ENCODE measurements around the gene INTS11. TPM values are rescaled to one million over a fixed set of nuclear protein-coding genes. Genes with fewer than 3 reads are reported as not detected.

INTS11 gene
- total and polyA plus RNA-seq, 12 donors: 53.0 to 601 (median 88.8) TPM

GRCh38 chr1:1335283-1335682 is 10.8 kb upstream of the INTS11 start:
- WGBS, 4 donors: 62 to 81% (median 72%) methylated on average over 9 to 16 of the region's 16 CpGs
- intact Hi-C loops (cut with DNase I): no loop called here
- no peak for DNase-seq
- Histone ChIP-seq H3K27me3 (no peaks in the 10 kb centered on the region), H3K36me3 (replicated peaks in 1 of 2) (peaks cover 0 to 23% of the 10 kb centered on the region in 2 donors), H3K4me3 (no peak overlapping the region), H3K27ac (no peak overlapping the region), H3K9me3 (replicated peaks in 1 of 3) (no peaks in the 10 kb centered on the region), H3K4me1 (replicated peaks in 1 of 2) (peaks cover 0 to 12% of the 10 kb centered on the region in 2 donors)
- no peak for TF ChIP-seq POLR2A (IDR thresholded peaks at IDR 0.05)
- TF ChIP-seq CTCF (IDR thresholded peaks at IDR 0.05): no peak

GRCh38 chr1:1334835-1335234 is 10.4 kb upstream of the INTS11 start:
- no peak for TF ChIP-seq CTCF (IDR thresholded peaks at IDR 0.05)
- TF ChIP-seq POLR2A (IDR thresholded peaks at IDR 0.05): no peak
- peaks cover 0 to 19% of the 10 kb centered on the region in 2 donors for H3K36me3 ChIP-seq (replicated peaks in 1 of 2)
- H3K4me3 ChIP-seq: no peak overlapping the region
- no peaks in the 10 kb centered on the region for H3K27me3 ChIP-seq
- no peak overlapping the region for H3K27ac ChIP-seq
- 30 to 66% (median 65%) methylated on average over 2 to 11 of the region's 11 CpGs; no CpG with 5 or more reads in 1 of the 4 donors for WGBS, 4 donors
- H3K4me1 ChIP-seq (replicated peaks in 1 of 2): peaks cover 0 to 12% of the 10 kb centered on the region in 2 donors
- intact Hi-C loops (cut with DNase I): no loop called here
- no peak for DNase-seq
- no peaks in the 10 kb centered on the region for H3K9me3 ChIP-seq (replicated peaks in 1 of 3)

GRCh38 chr1:1333551-1334241 is 9.2 kb upstream of the INTS11 start:
- no peaks in the 10 kb centered on the region for H3K27me3 ChIP-seq
- TF ChIP-seq POLR2A (IDR thresholded peaks at IDR 0.05): no peak
- peak in 1 of 6 experiments; percentile 13 for TF ChIP-seq CTCF (IDR thresholded peaks at IDR 0.05)
- no peak overlapping the region for H3K4me3 ChIP-seq
- peaks cover 0 to 12% of the 10 kb centered on the region in 2 donors for H3K4me1 ChIP-seq (replicated peaks in 1 of 2)
- H3K36me3 ChIP-seq (replicated peaks in 1 of 2): peaks cover 0 to 9% of the 10 kb centered on the region in 2 donors
- no peak overlapping the region for H3K27ac ChIP-seq
- no peaks in the 10 kb centered on the region for H3K9me3 ChIP-seq (replicated peaks in 1 of 3)
- intact Hi-C loops (cut with DNase I): no loop called here
- WGBS, 4 donors: 62 to 72% (median 67%) methylated on average over 10 to 36 of the region's 36 CpGs; no CpG with 5 or more reads in 1 of the 4 donors
- DNase-seq: peak in 1 of 7 donors; percentile 50

- Histone ChIP-seq H3K36me3 (replicated peaks in 1 of 2) (peaks cover 0 to 8% of the 10 kb centered on the region in 2 donors), H3K4me3 (no peak overlapping the region), H3K9me3 (replicated peaks in 1 of 3) (no peaks in the 10 kb centered on the region), H3K27me3 (no peaks in the 10 kb centered on the region), H3K4me1 (replicated peaks in 1 of 2) (peaks cover 0 to 12% of the 10 kb centered on the region in 2 donors), H3K27ac (no peak overlapping the region)
- 64 to 74% (median 66%) methylated on average over 7 to 48 of the region's 48 CpGs for WGBS, 4 donors
- intact Hi-C loops (cut with DNase I): no loop called here
- DNase-seq: peak in 1 of 7 donors; percentile 48
- no peak for TF ChIP-seq CTCF (IDR thresholded peaks at IDR 0.05)
- TF ChIP-seq POLR2A (IDR thresholded peaks at IDR 0.05): no peak
Measured at GRCh38 chr1:1332774-1333480, 8.5 kb upstream of the INTS11 start.
